Thyroid gland (tissue), 4 donors: ENCODE results near the gene ATG3. TPM values are rescaled to one million over a fixed set of nuclear protein-coding genes. Genes with fewer than 3 reads are reported as not detected.

ENCODE experiments used
- DNase-seq, 2 donors: peaks; one replicate each; pipeline ENCODE4 v3.0.0-alpha.2; 2019
- H3K27ac ChIP-seq, 3 donors: fragments of 200-600 bp; sonication (generic); 1 replicate in 2 of 3; 2 replicates in 1 of 3; pipeline ENCODE4 v1.5.1; 2016 to 2019; ENCODE audit warnings: mild to moderate bottlenecking in 1 of 3, moderate library complexity in 1 of 3
- H3K27me3 ChIP-seq: fragments of 200-600 bp; sonication (generic); one replicate; pipeline ENCODE4 v1.5.1; 2019
- H3K36me3 ChIP-seq, 2 donors: fragments of 200-600 bp; sonication (generic); one replicate each; pipeline ENCODE4 v1.5.1; 2016 to 2019
- H3K4me1 ChIP-seq, 2 donors: fragments of 200-600 bp; sonication (generic); one replicate each; pipeline ENCODE4 v1.5.1; 2017 to 2019
- H3K4me3 ChIP-seq, 3 donors: fragments of 200-600 bp; sonication (generic); replicated peaks in 1 of 3; 1 replicate in 2 of 3; 2 replicates in 1 of 3; pipeline ENCODE4 v1.5.1; 2016; ENCODE audit warnings: mild to moderate bottlenecking in 1 of 3
- H3K9me3 ChIP-seq: fragments of 200-600 bp; sonication (generic); one replicate; pipeline ENCODE4 v1.5.1; 2017
- POLR2A ChIP-seq, 2 donors: fragments of 450-650 bp; IDR thresholded peaks; one replicate each; pipeline ENCODE4 v1.6.1; 2017; ENCODE audit warnings: antibody characterized with exemption in 2 of 2, mild to moderate bottlenecking in 2 of 2, moderate library complexity in 1 of 2
- WGBS, 2 donors: methylation state at CpG; one replicate each; pipeline ENCODE4 v1.1.5; 2017; 5-methylcytosine and 5-hydroxymethylcytosine counted together
- intact Hi-C: fragments of 100-400 bp; cut with DNase I; formaldehyde crosslinking; loops from one replicate; pipeline ENCODE4 v1.15.1; 2023
- total RNA-seq, 4 donors: library from RNA; depleted of rRNA; stranded (reverse); fragments of >200 nt; gene quantifications; one replicate each; pipeline ENCODE4 v1.2.3, GENCODE V29; 2016
- TF ChIP-seq, protein P1 (sequence below), 6 experiments: fragments of 200-600 bp in 3 of 6; fragments of 450-650 bp in 3 of 6; sonication (generic) in 3 of 6; IDR thresholded peaks; one replicate each; pipeline ENCODE4 v1.5.1; 2016 to 2019; ENCODE audit warnings: antibody characterized with exemption in 6 of 6, mild to moderate bottlenecking in 2 of 6, inconsistent platforms in 1 of 6, moderate library complexity in 1 of 6

ATG3 gene
- total RNA-seq, 4 donors from 2014 or later = 68.5 to 117 (median 80.9) TPM

DNA sequence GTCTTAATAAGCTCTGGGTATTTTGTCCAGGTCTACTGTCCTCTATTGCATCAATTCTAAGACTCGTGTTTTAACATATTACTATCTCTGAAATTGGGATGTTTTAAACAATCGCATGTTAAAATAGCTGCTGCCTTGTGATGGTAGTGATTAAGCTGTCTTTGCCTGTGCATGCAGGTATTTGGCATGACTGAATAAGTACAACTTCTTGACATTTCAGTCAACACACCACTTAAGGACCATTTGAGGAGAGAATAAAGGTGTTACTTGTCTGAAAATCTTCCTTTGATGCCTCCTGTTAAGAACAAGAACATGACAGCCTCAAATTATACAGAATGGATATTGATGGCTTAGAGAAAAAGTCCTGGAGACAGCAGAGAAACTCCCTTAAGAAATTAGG, 33.1 kb upstream of the ATG3 start:
- WGBS, 2 donors = 77 to 90% methylated on average over 2 of the region's 2 CpGs
- intact Hi-C loops = no loop called here
- no peak for TF ChIP-seq POLR2A (IDR thresholded peaks at IDR 0.05)
- TF ChIP-seq, protein P1, sequence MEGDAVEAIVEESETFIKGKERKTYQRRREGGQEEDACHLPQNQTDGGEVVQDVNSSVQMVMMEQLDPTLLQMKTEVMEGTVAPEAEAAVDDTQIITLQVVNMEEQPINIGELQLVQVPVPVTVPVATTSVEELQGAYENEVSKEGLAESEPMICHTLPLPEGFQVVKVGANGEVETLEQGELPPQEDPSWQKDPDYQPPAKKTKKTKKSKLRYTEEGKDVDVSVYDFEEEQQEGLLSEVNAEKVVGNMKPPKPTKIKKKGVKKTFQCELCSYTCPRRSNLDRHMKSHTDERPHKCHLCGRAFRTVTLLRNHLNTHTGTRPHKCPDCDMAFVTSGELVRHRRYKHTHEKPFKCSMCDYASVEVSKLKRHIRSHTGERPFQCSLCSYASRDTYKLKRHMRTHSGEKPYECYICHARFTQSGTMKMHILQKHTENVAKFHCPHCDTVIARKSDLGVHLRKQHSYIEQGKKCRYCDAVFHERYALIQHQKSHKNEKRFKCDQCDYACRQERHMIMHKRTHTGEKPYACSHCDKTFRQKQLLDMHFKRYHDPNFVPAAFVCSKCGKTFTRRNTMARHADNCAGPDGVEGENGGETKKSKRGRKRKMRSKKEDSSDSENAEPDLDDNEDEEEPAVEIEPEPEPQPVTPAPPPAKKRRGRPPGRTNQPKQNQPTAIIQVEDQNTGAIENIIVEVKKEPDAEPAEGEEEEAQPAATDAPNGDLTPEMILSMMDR (IDR thresholded peaks at IDR 0.05) = no peak

DNA sequence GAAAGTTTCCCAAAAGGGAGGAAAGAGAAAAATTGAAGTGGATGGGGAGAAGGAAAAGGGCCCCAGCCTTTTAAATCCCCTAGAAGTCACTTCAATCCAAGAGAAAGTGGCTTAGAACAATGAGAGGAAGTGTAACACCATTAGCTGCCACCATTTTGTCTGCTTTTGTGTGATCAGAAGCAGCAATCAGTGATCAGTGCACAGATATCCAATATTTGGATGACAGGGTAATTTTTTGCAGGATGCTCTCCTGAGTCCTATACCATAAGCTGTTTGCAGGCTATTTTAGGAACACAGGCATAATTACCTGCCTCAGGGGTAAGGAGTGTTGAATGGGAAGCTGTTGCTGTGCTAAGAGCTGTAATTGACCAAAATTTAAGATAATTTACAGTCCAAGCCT, 31.5 kb upstream of the ATG3 start:
- TF ChIP-seq, protein P1 (IDR thresholded peaks at IDR 0.05) = no peak
- no peak for TF ChIP-seq POLR2A (IDR thresholded peaks at IDR 0.05)
- H3K36me3 ChIP-seq = no peaks in the 10 kb centered on the region

More for the DNA sequence above, 33.1 kb upstream of the ATG3 start:
- no peak overlapping the region for H3K27ac ChIP-seq
- H3K27me3 ChIP-seq = no peaks in the 10 kb centered on the region
- H3K4me3 ChIP-seq = no peak overlapping the region
- no peaks in the 10 kb centered on the region for H3K9me3 ChIP-seq
- H3K36me3 ChIP-seq = no peaks in the 10 kb centered on the region
- H3K4me1 ChIP-seq = no peaks in the 10 kb centered on the region
- no peak for DNase-seq

DNA sequence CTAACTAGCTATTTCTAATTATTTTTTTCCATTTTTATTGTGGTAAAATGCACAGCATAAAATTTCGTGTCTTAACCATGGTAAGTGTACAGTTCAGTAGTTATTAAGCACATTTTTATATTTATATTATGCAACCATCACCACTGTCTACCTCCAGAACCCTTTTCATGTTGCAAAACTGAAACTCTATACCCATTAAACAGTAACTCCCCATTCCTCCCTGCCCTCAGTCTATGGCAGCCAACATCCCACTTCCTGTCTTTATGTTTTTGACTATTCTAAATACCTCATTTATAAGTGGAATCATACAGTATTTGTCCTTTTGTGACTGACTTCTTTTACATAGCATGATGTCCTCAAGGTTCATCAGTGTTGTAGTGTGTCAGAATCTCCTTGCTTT, 25.6 kb upstream of the ATG3 start:
- intact Hi-C loops = loop anchor here (10.0 kb wide), 2 partner anchors 117 to 387 kb away; partner anchors contain the start of gene CD200R1
- 92 to 97% methylated on average over 1 of the region's 1 CpG for WGBS, 2 donors
- no peak overlapping the region for H3K4me3 ChIP-seq
- TF ChIP-seq POLR2A (IDR thresholded peaks at IDR 0.05) = no peak
- TF ChIP-seq, protein P1 (IDR thresholded peaks at IDR 0.05) = no peak
- no peaks in the 10 kb centered on the region for H3K4me1 ChIP-seq
- no peak for DNase-seq
- no peaks in the 10 kb centered on the region for H3K27me3 ChIP-seq
- H3K9me3 ChIP-seq = no peaks in the 10 kb centered on the region
- no peak overlapping the region for H3K27ac ChIP-seq
- H3K36me3 ChIP-seq = peaks cover 0 to 13% of the 10 kb centered on the region in 2 donors

More for the DNA sequence above, 31.5 kb upstream of the ATG3 start:
- no peak overlapping the region for H3K27ac ChIP-seq
- no peaks in the 10 kb centered on the region for H3K9me3 ChIP-seq
- H3K4me3 ChIP-seq = no peak overlapping the region
- intact Hi-C loops = no loop called here
- no peak for DNase-seq
- H3K27me3 ChIP-seq = no peaks in the 10 kb centered on the region
- no peaks in the 10 kb centered on the region for H3K4me1 ChIP-seq

DNA sequence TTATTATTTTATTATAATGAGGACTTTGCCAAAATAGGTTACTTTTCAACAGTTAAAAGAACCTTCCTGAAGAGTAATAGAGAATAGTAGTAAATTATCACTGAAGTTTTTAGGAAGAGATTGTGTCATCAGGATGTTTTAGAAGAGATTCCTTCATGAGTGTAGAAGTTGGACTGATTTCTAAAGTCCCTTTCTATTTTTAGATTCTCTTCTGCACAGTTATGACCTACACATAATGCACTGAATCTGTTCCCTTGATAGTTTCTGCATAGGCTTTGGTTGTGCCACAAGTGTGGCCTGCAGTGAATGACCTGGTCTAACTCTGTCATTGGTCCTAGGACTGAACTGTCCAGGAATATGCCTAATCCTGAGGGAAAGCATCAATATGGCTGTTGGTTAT, 24.0 kb upstream of the ATG3 start:
- Histone ChIP-seq H3K27me3 (no peaks in the 10 kb centered on the region), H3K36me3 (peaks cover 8 to 13% of the 10 kb centered on the region in 2 donors), H3K4me1 (no peaks in the 10 kb centered on the region), H3K4me3 (no peak overlapping the region), H3K9me3 (no peaks in the 10 kb centered on the region), H3K27ac (no peak overlapping the region)
- no peak for DNase-seq
- intact Hi-C loops = loop anchor here (10.0 kb wide), 2 partner anchors 119 to 389 kb away; partner anchors contain the start of gene CD200R1
- no peak for TF ChIP-seq POLR2A (IDR thresholded peaks at IDR 0.05)
- TF ChIP-seq, protein P1 (IDR thresholded peaks at IDR 0.05) = no peak

DNA sequence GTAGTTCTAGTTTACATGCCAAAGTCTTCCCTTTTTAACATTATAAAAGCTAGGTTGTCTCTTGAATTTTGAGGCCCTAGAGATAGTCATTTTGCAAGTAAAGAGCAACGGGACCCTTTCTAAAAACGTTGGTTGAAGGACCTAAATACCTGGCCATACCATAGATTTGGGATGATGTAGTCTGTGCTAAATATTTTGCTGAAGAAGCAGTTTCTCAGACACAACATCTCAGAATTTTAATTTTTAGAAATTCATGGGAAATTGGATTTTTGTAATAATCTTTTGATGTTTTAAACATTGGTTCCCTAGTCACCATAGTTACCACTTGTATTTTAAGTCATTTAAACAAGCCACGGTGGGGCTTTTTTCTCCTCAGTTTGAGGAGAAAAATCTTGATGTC, 21.3 kb upstream of the ATG3 start:
- H3K27ac ChIP-seq = no peak overlapping the region
- intact Hi-C loops = loop anchor here (5.0 to 10.0 kb wide), 3 partner anchors 59 to 392 kb away; partner anchors contain the start of genes CCDC80 and CD200R1
- no peak for TF ChIP-seq POLR2A (IDR thresholded peaks at IDR 0.05)
- TF ChIP-seq, protein P1 (IDR thresholded peaks at IDR 0.05) = no peak
- H3K27me3 ChIP-seq = no peaks in the 10 kb centered on the region
- H3K36me3 ChIP-seq = peaks cover 13% of the 10 kb centered on the region in 2 donors
- WGBS, 2 donors = 82 to 89% methylated on average over 3 of the region's 3 CpGs
- no peaks in the 10 kb centered on the region for H3K9me3 ChIP-seq
- H3K4me1 ChIP-seq = no peaks in the 10 kb centered on the region
- DNase-seq = no peak
- H3K4me3 ChIP-seq = no peak overlapping the region
